Lung (tissue), 12 donors: ENCODE measurements around the gene NCAPG2. TPM values are rescaled to one million over a fixed set of nuclear protein-coding genes. Genes with fewer than 3 reads are reported as not detected.

Experiments used
- ATAC-seq: fragments of 200-7000 bp; cut with Tn5 transposase; one replicate; pipeline ENCODE4 v1.9.1; 2020; ENCODE audit warnings: moderate number of reproducible peaks; ENCODE audit not compliant: insufficient read depth, low FRiP score
- DNase-seq, 3 donors: peaks; one replicate each; pipeline ENCODE4 v3.0.0-alpha.2; 2013 to 2017
- H3K27ac ChIP-seq, 2 donors: one replicate each; pipeline ENCODE4 v1.5.1; 2013; ENCODE audit warnings: mild to moderate bottlenecking in 2 of 2, moderate library complexity in 2 of 2, control low read depth in 1 of 2, inconsistent platforms in 1 of 2, low read depth in 1 of 2, low read length in 1 of 2
- H3K27me3 ChIP-seq, 3 donors: one replicate each; pipeline ENCODE4 v1.5.1; 2013; ENCODE audit warnings: low read length in 2 of 3; ENCODE audit not compliant: control insufficient read depth in 3 of 3, insufficient read depth in 3 of 3
- H3K36me3 ChIP-seq, 4 donors: one replicate each; pipeline ENCODE4 v1.5.1; 2013; ENCODE audit warnings: low read length in 4 of 4, mild to moderate bottlenecking in 1 of 4, moderate library complexity in 1 of 4; ENCODE audit not compliant: control insufficient read depth in 4 of 4, insufficient read depth in 4 of 4
- H3K4me1 ChIP-seq, 5 donors: one replicate each; pipeline ENCODE4 v1.5.1; 2013; ENCODE audit warnings: low read length in 5 of 5, mild to moderate bottlenecking in 2 of 5, moderate library complexity in 1 of 5; ENCODE audit not compliant: control insufficient read depth in 5 of 5, insufficient read depth in 5 of 5
- H3K4me3 ChIP-seq: one replicate; pipeline ENCODE4 v1.5.1; 2013; ENCODE audit warnings: mild to moderate bottlenecking, control low read depth, moderate library complexity
- H3K9ac ChIP-seq, 2 donors: one replicate each; pipeline ENCODE4 v1.5.1; 2013; ENCODE audit warnings: low read length in 2 of 2, control low read depth in 1 of 2; ENCODE audit not compliant: insufficient read depth in 1 of 2
- H3K9me3 ChIP-seq, 4 donors: one replicate each; pipeline ENCODE4 v1.5.1; 2013; ENCODE audit warnings: low read length in 3 of 4, mild to moderate bottlenecking in 1 of 4, moderate library complexity in 1 of 4; ENCODE audit not compliant: control insufficient read depth in 4 of 4, insufficient read depth in 3 of 4
- CTCF ChIP-seq: IDR thresholded peaks from 2 replicates; pipeline ENCODE4 v1.5.1; 2012; ENCODE audit warnings: mild to moderate bottlenecking; ENCODE audit errors: control extremely low read depth, extremely low read depth
- WGBS, 2 donors: extraction: QIAGEN DNeasy Blood & Tissue Kit; methylation state at CpG; one replicate each; pipeline ENCODE4 v1.1.7; 2013; 5-methylcytosine and 5-hydroxymethylcytosine counted together
- polyA plus RNA-seq, 2 donors: library from polyadenylated mRNA; stranded (reverse); fragments of 200-250 nt; gene quantifications; one replicate each; pipeline ENCODE4 v1.2.1, GENCODE V29; 2013
- total RNA-seq, 2 donors: library from RNA; depleted of rRNA in 1 of 2; stranded (reverse); fragments of >200 nt in 1 of 2; gene quantifications; one replicate each; pipeline ENCODE4 v1.2.1, GENCODE V29; 2014 to 2021
- donor health status: control.
- donor health status: control.
- donor health status: Bipolar disorder and iron deficiency.
- donor health status: healthy.
- donor health status: DM: yes; HTN: yes; CAD: no.

Gene NCAPG2
- total and polyA plus RNA-seq, 4 donors: 2.1 to 13.5 (median 6.9) TPM

- H3K27ac ChIP-seq: no peak overlapping the region
- no peaks in the 10 kb centered on the region for H3K27me3 ChIP-seq
- H3K4me1 ChIP-seq: peaks cover 0 to 3% (median 0%) of the 10 kb centered on the region in 5 donors
- H3K36me3 ChIP-seq: peaks cover 1 to 13% (median 8%) of the 10 kb centered on the region in 4 donors
- no peak overlapping the region for H3K9ac ChIP-seq
- no peak for ATAC-seq
- DNase-seq: no peak
- WGBS, 2 donors: 90 to 94% methylated on average over 16 of the region's 16 CpGs
- no peak for TF ChIP-seq CTCF
- H3K9me3 ChIP-seq: no peaks in the 10 kb centered on the region
- no peak overlapping the region for H3K4me3 ChIP-seq
Measured at GRCh38 chr7:158728911-158729645, 24.5 kb upstream of the NCAPG2 start.

GRCh38 chr7:158727690-158728089, 23.1 kb upstream of the NCAPG2 start:
- no peak overlapping the region for H3K27ac ChIP-seq
- peaks cover 0 to 7% (median 3%) of the 10 kb centered on the region in 4 donors for H3K36me3 ChIP-seq
- H3K4me3 ChIP-seq: no peak overlapping the region
- TF ChIP-seq CTCF: no peak
- no peaks in the 10 kb centered on the region for H3K27me3 ChIP-seq
- no peak for DNase-seq
- H3K9me3 ChIP-seq: no peaks in the 10 kb centered on the region
- H3K4me1 ChIP-seq: peaks cover 0 to 3% (median 0%) of the 10 kb centered on the region in 5 donors
- WGBS, 2 donors: 96 to 99% methylated on average over 5 of the region's 5 CpGs
- ATAC-seq: no peak
- no peak overlapping the region for H3K9ac ChIP-seq

- Histone ChIP-seq H3K27ac (no peak overlapping the region), H3K9ac (no peak overlapping the region), H3K4me1 (peaks cover 0 to 3% (median 0%) of the 10 kb centered on the region in 5 donors), H3K27me3 (no peaks in the 10 kb centered on the region), H3K9me3 (no peaks in the 10 kb centered on the region), H3K4me3 (no peak overlapping the region), H3K36me3 (peaks cover 0 to 7% (median 0%) of the 10 kb centered on the region in 4 donors)
- DNase-seq (no peak), ATAC-seq (no peak)
- no peak for TF ChIP-seq CTCF
- WGBS, 2 donors: 89 to 91% methylated on average over 4 of the region's 4 CpGs
Measured at GRCh38 chr7:158726277-158726807, 21.7 kb upstream of the NCAPG2 start.
